K562 (cell line): ENCODE data around the gene LY6G6C. TPM values are rescaled to one million over a fixed set of nuclear protein-coding genes. Genes with fewer than 3 reads are reported as not detected.

Experiments used
- ATAC-seq: fragments of 200-7000 bp; cut with Tn5 transposase; 3 replicates; pipeline ENCODE4 v1.9.1; 2020; ENCODE audit warnings: moderate library complexity
- BruUV-seq: library from RNA; stranded (reverse); fragments of 400-500 nt; replicated peaks from 2 replicates; lab custom pipeline; 2021; lab: Mats Ljungman, UMichigan
- CTCF ChIA-PET: fragments of 300-600 bp; formaldehyde crosslinking; extraction: SDS; loops from one replicate; lab custom pipeline; 2021; ENCODE audit warnings: low intra/inter-chr PET ratio; lab: Yijun Ruan, JAX
- POLR2A ChIA-PET: fragments of 300-600, 350-650 bp; sonication (Branson Sonifier 250); formaldehyde crosslinking; extraction: SDS; loops from one replicate; lab custom pipeline; 2021; ENCODE audit warnings: antibody characterized with exemption, inconsistent platforms; lab: Yijun Ruan, JAX
- DNase-seq, 4 experiments: peaks; one replicate each; pipeline versions ENCODE4 v3.0.0 to v3.0.0-alpha.2; 2011 to 2018; ENCODE audit warnings: low spot score in 3 of 4, mixed read lengths in 3 of 4; ENCODE audit errors: extremely low read depth in 1 of 4
- FAIRE-seq: peaks from 2 replicates; lab custom pipeline; 2011; peaks lifted over from hg19 to GRCh38; lab: Jason Lieb, UNC
- H2AFZ ChIP-seq: 2 replicates; pipeline ENCODE4 v1.6.0; 2011; ENCODE audit warnings: low read depth, low read length, control low read depth, inconsistent platforms
- H3K27ac ChIP-seq: fragments of 200-600 bp; 3 replicates; pipeline ENCODE4 v1.8.0; 2011; ENCODE audit warnings: low read depth, mild to moderate bottlenecking, control low read depth, inconsistent platforms, low read length, moderate library complexity, mixed read lengths; ENCODE audit errors: extremely low read depth
- H3K27me3 ChIP-seq, 2 experiments: fragments of 300-600 bp in 1 of 2; 2 replicates in 1 of 2; 3 replicates in 1 of 2; pipeline versions ENCODE4 v1.6.0 to v1.8.0; 2011; ENCODE audit warnings: inconsistent platforms in 2 of 2, low read length in 2 of 2, mild to moderate bottlenecking in 1 of 2, mixed read lengths in 1 of 2, moderate library complexity in 1 of 2; ENCODE audit not compliant: control insufficient read depth in 2 of 2, insufficient read depth in 2 of 2
- H3K36me3 ChIP-seq: fragments of 300-600 bp; 3 replicates; pipeline ENCODE4 v1.8.0; 2011; ENCODE audit warnings: mild to moderate bottlenecking, low read length, inconsistent platforms; ENCODE audit not compliant: control insufficient read depth, insufficient read depth
- H3K4me1 ChIP-seq, 2 experiments: fragments of 200-600 bp in 1 of 2; replicated peaks in 1 of 2; 2 replicates in 1 of 2; 3 replicates in 1 of 2; pipeline versions ENCODE4 v1.5.1 to v1.8.0; 2011; ENCODE audit warnings: inconsistent platforms in 2 of 2, low read length in 2 of 2, mild to moderate bottlenecking in 1 of 2, mixed read lengths in 1 of 2, moderate library complexity in 1 of 2; ENCODE audit not compliant: control insufficient read depth in 2 of 2, insufficient read depth in 2 of 2
- H3K4me2 ChIP-seq: 2 replicates; pipeline ENCODE4 v1.6.1; 2011; ENCODE audit warnings: low read length, control low read depth, inconsistent platforms, mixed read lengths; ENCODE audit not compliant: insufficient read depth
- H3K4me3 ChIP-seq: fragments of 200-600 bp; sonication (generic), shearing (Covaris generic); 2 replicates; pipeline ENCODE4 v1.5.1; 2016; ENCODE audit warnings: control low read depth, inconsistent platforms
- H3K79me2 ChIP-seq: fragments of 200-600 bp; 3 replicates; pipeline ENCODE4 v1.8.0; 2011; ENCODE audit warnings: low read length, inconsistent platforms; ENCODE audit not compliant: control insufficient read depth, insufficient read depth
- H3K9ac ChIP-seq, 2 experiments: 2 replicates each; pipeline versions ENCODE4 v1.6.0 to v1.6.1; 2011; ENCODE audit warnings: low read depth in 2 of 2, low read length in 2 of 2, control low read depth in 1 of 2, inconsistent platforms in 1 of 2, mild to moderate bottlenecking in 1 of 2, mixed read lengths in 1 of 2; ENCODE audit not compliant: insufficient read depth in 1 of 2
- H3K9me1 ChIP-seq: one replicate; pipeline ENCODE4 v1.6.0; 2011; ENCODE audit warnings: inconsistent platforms, mild to moderate bottlenecking, low read length, moderate library complexity; ENCODE audit not compliant: control insufficient read depth, insufficient read depth
- H3K9me3 ChIP-seq: replicated peaks from 2 replicates; pipeline ENCODE4 v1.5.1; 2011; ENCODE audit warnings: low read depth, low read length, inconsistent platforms; ENCODE audit not compliant: control insufficient read depth, insufficient read depth
- H4K20me1 ChIP-seq: replicated peaks from 2 replicates; pipeline ENCODE4 v1.6.1; 2011; ENCODE audit warnings: low read length, inconsistent platforms, mixed read lengths; ENCODE audit not compliant: control insufficient read depth, insufficient read depth
- ADNP ChIP-seq: fragments of 200-800 bp; sonication (Bioruptor generic); IDR thresholded peaks from 2 replicates; pipeline ENCODE4 v1.6.1; 2016; ENCODE audit warnings: missing genetic modification characterization, missing compliant biosample characterization
- CBFB ChIP-seq: sonication (generic); formaldehyde crosslinking; IDR thresholded peaks from 2 replicates; pipeline ENCODE4 v1.4.0; 2020; ENCODE audit warnings: mild to moderate bottlenecking, missing genetic modification reagents
- CTCF ChIP-seq, 3 experiments: IDR thresholded peaks in 2 of 3; conservative IDR thresholded peaks in 1 of 3; 2 replicates each; pipeline ENCODE4 v1.5.1; 2011 to 2012; ENCODE audit warnings: low read length in 3 of 3, mild to moderate bottlenecking in 3 of 3, control low read depth in 2 of 3, improper control_type of control experiment in 1 of 3, inconsistent platforms in 1 of 3, low read depth in 1 of 3, mixed read lengths in 1 of 3, moderate library complexity in 1 of 3; ENCODE audit not compliant: insufficient read depth in 2 of 3
- HMGN3 ChIP-seq: IDR thresholded peaks from 2 replicates; pipeline ENCODE4 v1.6.1; 2011; ENCODE audit warnings: borderline replicate concordance, low read depth, mild to moderate bottlenecking, mixed read lengths, low read length; ENCODE audit not compliant: insufficient read length; ENCODE audit errors: extremely low read depth
- MED1 ChIP-seq: sonication (generic); formaldehyde crosslinking; IDR thresholded peaks from 2 replicates; pipeline ENCODE4 v1.8.1; 2023; ENCODE audit warnings: missing genetic modification reagents, borderline replicate concordance
- MTA3 ChIP-seq: fragments of 450-650 bp; formaldehyde crosslinking; IDR thresholded peaks from 2 replicates; pipeline ENCODE4 v1.6.1; 2017; ENCODE audit warnings: mild to moderate bottlenecking, borderline replicate concordance
- SIX5 ChIP-seq, 2 experiments: IDR thresholded peaks; 2 replicates each; pipeline ENCODE4 v1.6.1; 2011; ENCODE audit warnings: low read length in 2 of 2, borderline replicate concordance in 1 of 2, low read depth in 1 of 2, mild to moderate bottlenecking in 1 of 2, moderate library complexity in 1 of 2; ENCODE audit not compliant: insufficient read depth in 1 of 2
- SMC3 ChIP-seq: conservative IDR thresholded peaks from 2 replicates; pipeline ENCODE4 v1.6.1; 2011; ENCODE audit warnings: low read depth, low read length, improper control_type of control experiment; ENCODE audit not compliant: insufficient read depth
- TAF1 ChIP-seq: IDR thresholded peaks from 2 replicates; pipeline ENCODE4 v1.6.1; 2011; ENCODE audit warnings: mild to moderate bottlenecking, low read length, moderate library complexity; ENCODE audit not compliant: insufficient read depth, control insufficient read depth, severe bottlenecking; ENCODE audit errors: extremely low read depth
- WGBS: fragments of 100-300 bp; shearing (Covaris generic); methylation state at CpG from one replicate; pipeline ENCODE4 v1.1.6; 2016; ENCODE audit warnings: low coverage, mixed read lengths; ENCODE audit not compliant: insufficient coverage; ENCODE audit errors: missing lambda C conversion rate; 5-methylcytosine and 5-hydroxymethylcytosine counted together
- in situ Hi-C: fragments of 300-500 bp; cut with MboI; formaldehyde crosslinking; loops from 4 replicates; pipeline ENCODE4 v1.15.0; 2018; ENCODE audit warnings: inconsistent platforms, mixed read lengths
- intact Hi-C: fragments of 100-400 bp; cut with micrococcal nuclease; formaldehyde crosslinking; loops from 2 replicates; pipeline ENCODE4 v1.14.2; 2022
- polyA plus RNA-seq, 8 experiments: library from polyadenylated mRNA; depleted of rRNA in 4 of 8; stranded (reverse) in 5 of 8; unstranded in 3 of 8; fragments of >200 nt; fragmentation: Nextera tagmentation in 2 of 8; fragmentation: Illumina TruSeq in 1 of 8; extraction: Ambion mirVana in 2 of 8; extraction: Trizol in 1 of 8; gene quantifications; 2 replicates each; pipeline versions ENCODE4 v1.2.1 to v1.2.3, GENCODE V29; 2011 to 2014; ENCODE audit warnings: inconsistent platforms in 1 of 8, missing spikeins in 1 of 8
- total RNA-seq, 7 experiments: library from RNA; depleted of rRNA in 6 of 7; stranded (reverse); fragments of >200 nt in 6 of 7; fragmentation: Illumina TruSeq in 2 of 7; extraction: Trizol in 2 of 7; gene quantifications; 2 replicates each; pipeline versions ENCODE4 v1.2.1 to v1.2.3, GENCODE V29; 2011 to 2021; ENCODE audit warnings: low replicate concordance in 1 of 7
- TF ChIP-seq, protein P1 (sequence below), 2 experiments: fragments of 450-650 bp in 1 of 2; IDR thresholded peaks; 2 replicates each; pipeline ENCODE4 v1.6.1; 2011 to 2017; ENCODE audit warnings: low read depth in 2 of 2, antibody characterized with exemption in 1 of 2, borderline replicate concordance in 1 of 2, low read length in 1 of 2, mild to moderate bottlenecking in 1 of 2, mixed read lengths in 1 of 2; ENCODE audit not compliant: control insufficient read depth in 1 of 2

The LY6G6C gene
- total and polyA plus RNA-seq, 9 of the 15 experiments (the other 6 are each of a cell fraction or from before 2014, with no cell fraction given): 0.06 to 0.20 TPM; not detected in 7

- TF ChIP-seq CTCF (IDR thresholded peaks at IDR 0.05 in 2 of 3, conservative IDR thresholded peaks at IDR 0.05 in 1 of 3; ENCODE audit: insufficient read depth in 2 of 3, low read depth in 1 of 3, low read length in 3 of 3) (0 out of 6 replicates have a peak, but pooled peaks of 1 of the 3 experiments have one; percentile 9), HMGN3 (peak; percentile 5)
- TF ChIP-seq, all 486 proteins: peak for 20
These were observed 30.5 kb downstream of the LY6G6C start (continued) for GRCh38 chr6:31691078-31691463.

DNA sequence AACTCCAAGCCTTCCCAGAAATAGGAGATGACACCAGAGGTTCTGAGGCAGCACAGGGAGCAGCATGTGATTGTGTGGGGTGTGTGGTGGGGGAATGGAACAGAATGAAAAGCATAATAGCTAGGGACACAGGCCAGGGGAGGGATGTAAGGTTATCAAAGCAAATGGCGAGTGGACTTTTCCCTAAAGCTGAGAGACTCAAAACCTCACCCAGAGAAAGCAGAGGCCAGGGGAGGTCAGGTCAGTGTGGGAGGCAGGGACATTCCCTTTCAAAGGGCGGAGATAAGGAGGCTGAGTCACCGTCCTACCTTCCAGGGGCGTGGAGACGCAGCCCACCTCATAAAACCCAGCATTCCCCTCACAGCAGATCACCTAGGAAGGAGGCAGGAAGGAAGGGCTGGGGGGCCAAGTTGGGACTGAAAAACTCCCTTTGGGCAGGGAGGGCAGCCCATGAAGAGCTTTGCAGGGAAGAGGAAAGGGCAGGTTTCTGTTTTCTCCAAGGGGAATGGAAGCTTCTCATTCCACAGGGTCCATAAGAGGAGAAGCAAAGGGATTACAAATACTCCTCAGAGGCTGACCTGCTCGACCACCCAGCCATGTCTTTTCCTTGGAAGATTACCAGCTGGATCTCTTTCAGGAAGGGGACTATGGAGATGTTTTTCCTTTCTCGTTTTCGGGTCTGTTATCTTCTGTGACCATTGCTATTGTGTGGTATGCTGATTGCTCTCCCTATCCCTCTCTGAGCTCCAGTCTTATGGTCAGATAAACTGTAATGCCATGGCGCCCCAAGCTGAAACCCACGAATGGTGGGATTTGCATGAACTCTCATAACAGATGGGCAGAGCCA, 31.1 kb downstream of the LY6G6C start:
- H3K4me1 ChIP-seq: peaks cover 63 to 65% of the 10 kb centered on the region in 2 experiments
- no peaks in the 10 kb centered on the region; the same call in 2 of the 3 replicates for H3K79me2 ChIP-seq
- intact Hi-C loops: loop anchor here (1.0 to 2.0 kb wide), 3 partner anchors 13 to 140 kb away; partner anchors contain the start of gene ABHD16A
- FAIRE-seq (peak; percentile 98), ATAC-seq (peak; percentile 83), DNase-seq (peak; percentile 94 to 97 (median 96))
- H3K4me3 ChIP-seq: peak overlapping the region; percentile 13; the same call in 1 of the 2 replicates
- no peaks in the 10 kb centered on the region for H3K9me1 ChIP-seq
- ChIA-PET POLR2A (interaction anchor here (0.6 to 7.1 kb wide), 51 partner anchors 11 to 961 kb away, joined by 3 to 158 read pairs (median 5); partner anchors contain the start of genes ABHD16A, APOM, BAG6 and C6orf47), CTCF (interaction anchor here (1.0 to 1.5 kb wide), 3 partner anchors 12 to 78 kb away, joined by 3 read pairs; no protein-coding TSS in a partner anchor)
- no peaks in the 10 kb centered on the region for H3K9me3 ChIP-seq
- under 1% methylated on average over 10 of the region's 10 CpGs for WGBS
- in situ Hi-C loops: no loop called here
- H2AFZ ChIP-seq: peak overlapping the region; percentile 14
- H3K36me3 ChIP-seq: peaks cover 93% of the 10 kb centered on the region
- peak overlapping the region; percentile 88 for H3K27ac ChIP-seq
- H4K20me1 ChIP-seq: no peaks in the 10 kb centered on the region
- TSS peak; percentile 91 for BruUV-seq
- peak overlapping the region; percentile 82 for H3K4me2 ChIP-seq
- H3K9ac ChIP-seq: peak overlapping the region; percentile 68 to 86; a peak in 3 of 4 replicates
- H3K27me3 ChIP-seq: no peaks in the 10 kb centered on the region
- TF ChIP-seq SIX5 (IDR thresholded peaks at IDR 0.05; ENCODE audit: borderline replicate concordance in 1 of 2, insufficient read depth in 1 of 2, low read depth in 1 of 2, low read length in 2 of 2) (no peak), MED1 (CRISPR knock-in tag) (peak; percentile 90; the same call in 1 of the 2 replicates), ADNP (tag) (peak; percentile 94), SMC3 (peak; percentile 5; the same call in 1 of the 2 replicates), MTA3 (peak; percentile 98), TAF1 (peak; percentile 40), CBFB (CRISPR knock-in tag) (no peak)
- TF ChIP-seq, protein P1, sequence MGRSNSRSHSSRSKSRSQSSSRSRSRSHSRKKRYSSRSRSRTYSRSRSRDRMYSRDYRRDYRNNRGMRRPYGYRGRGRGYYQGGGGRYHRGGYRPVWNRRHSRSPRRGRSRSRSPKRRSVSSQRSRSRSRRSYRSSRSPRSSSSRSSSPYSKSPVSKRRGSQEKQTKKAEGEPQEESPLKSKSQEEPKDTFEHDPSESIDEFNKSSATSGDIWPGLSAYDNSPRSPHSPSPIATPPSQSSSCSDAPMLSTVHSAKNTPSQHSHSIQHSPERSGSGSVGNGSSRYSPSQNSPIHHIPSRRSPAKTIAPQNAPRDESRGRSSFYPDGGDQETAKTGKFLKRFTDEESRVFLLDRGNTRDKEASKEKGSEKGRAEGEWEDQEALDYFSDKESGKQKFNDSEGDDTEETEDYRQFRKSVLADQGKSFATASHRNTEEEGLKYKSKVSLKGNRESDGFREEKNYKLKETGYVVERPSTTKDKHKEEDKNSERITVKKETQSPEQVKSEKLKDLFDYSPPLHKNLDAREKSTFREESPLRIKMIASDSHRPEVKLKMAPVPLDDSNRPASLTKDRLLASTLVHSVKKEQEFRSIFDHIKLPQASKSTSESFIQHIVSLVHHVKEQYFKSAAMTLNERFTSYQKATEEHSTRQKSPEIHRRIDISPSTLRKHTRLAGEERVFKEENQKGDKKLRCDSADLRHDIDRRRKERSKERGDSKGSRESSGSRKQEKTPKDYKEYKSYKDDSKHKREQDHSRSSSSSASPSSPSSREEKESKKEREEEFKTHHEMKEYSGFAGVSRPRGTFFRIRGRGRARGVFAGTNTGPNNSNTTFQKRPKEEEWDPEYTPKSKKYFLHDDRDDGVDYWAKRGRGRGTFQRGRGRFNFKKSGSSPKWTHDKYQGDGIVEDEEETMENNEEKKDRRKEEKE (IDR thresholded peaks at IDR 0.05; ENCODE audit: borderline replicate concordance in 1 of 2, control insufficient read depth in 1 of 2, low read depth in 2 of 2, low read length in 1 of 2): no peak
